Hematopoietic multipotent progenitor cell treated with erythropoietin and hydrocortisone succinate and interleukin-3 and kit ligand, for 15 days (in vitro differentiated cells): Measurements from ENCODE around the gene SPATA13.
A peak's percentile ranks its signal among the peaks of the same experiment; 100 is the strongest.

ENCODE experiments used
- DNase-seq: peaks from one replicate; pipeline ENCODE4 v3.0.0-alpha.2; 2015; ENCODE audit warnings: low spot score

Gene SPATA13

GRCh38 chr13:24223341-24224231 lies 63.1 kb downstream of the SPATA13 start:
- DNase-seq, result no peak

GRCh38 chr13:24224232-24224680 lies 63.7 kb downstream of the SPATA13 start:
- no peak for DNase-seq

- no peak for DNase-seq
Measured at GRCh38 chr13:24225062-24225461, 64.5 kb downstream of the SPATA13 start.

- DNase-seq, result no peak
Measured at GRCh38 chr13:24225930-24226329, 65.4 kb downstream of the SPATA13 start.

- DNase-seq, result no peak
Measured at GRCh38 chr13:24226762-24227161, 66.2 kb downstream of the SPATA13 start.

- DNase-seq, result peak; percentile 65
Measured at GRCh38 chr13:24228852-24229458, 68.4 kb downstream of the SPATA13 start.

GRCh38 chr13:24230428-24231072 lies 70.0 kb downstream of the SPATA13 start:
- no peak for DNase-seq

GRCh38 chr13:24231377-24231776 lies 70.9 kb downstream of the SPATA13 start:
- DNase-seq, result no peak

GRCh38 chr13:24232037-24232436 lies 71.5 kb downstream of the SPATA13 start:
- DNase-seq, result no peak

- no peak for DNase-seq
Measured at GRCh38 chr13:24232474-24232873, 72.0 kb downstream of the SPATA13 start.

GRCh38 chr13:24233351-24233901 lies 72.9 kb downstream of the SPATA13 start:
- no peak for DNase-seq

GRCh38 chr13:24234200-24234915 lies 73.8 kb downstream of the SPATA13 start:
- no peak for DNase-seq

GRCh38 chr13:24237356-24237755 lies 76.8 kb downstream of the SPATA13 start:
- no peak for DNase-seq

GRCh38 chr13:24241336-24241735 lies 80.8 kb downstream of the SPATA13 start:
- DNase-seq, result no peak

- DNase-seq, result no peak
Measured at GRCh38 chr13:24242100-24242499, 81.6 kb downstream of the SPATA13 start.

GRCh38 chr13:24243302-24243701 lies 82.8 kb downstream of the SPATA13 start:
- DNase-seq, result no peak

GRCh38 chr13:24244802-24245201 lies 84.3 kb downstream of the SPATA13 start:
- no peak for DNase-seq

- DNase-seq, result no peak
Measured at GRCh38 chr13:24247016-24247415, 86.5 kb downstream of the SPATA13 start.

GRCh38 chr13:24249624-24250023 lies 89.1 kb downstream of the SPATA13 start:
- no peak for DNase-seq

- no peak for DNase-seq
Measured at GRCh38 chr13:24250376-24251057, 90.0 kb downstream of the SPATA13 start.

GRCh38 chr13:24251525-24251924 lies 91.0 kb downstream of the SPATA13 start:
- DNase-seq, result no peak
